K562 (cell line): Measurements from ENCODE around the gene EXOC3L1. TPM values are rescaled to one million over a fixed set of nuclear protein-coding genes. Genes with fewer than 3 reads are reported as not detected.

ENCODE experiments used
- BHLHE40 ChIP-seq: IDR thresholded peaks from 2 replicates; pipeline ENCODE4 v1.6.1; 2011; ENCODE audit warnings: low read length, improper control_type of control experiment
- BRCA1 ChIP-seq, 2 experiments: fragments of 450-650 bp in 1 of 2; sonication (generic) in 1 of 2; formaldehyde crosslinking in 1 of 2; IDR thresholded peaks; 2 replicates each; pipeline versions ENCODE4 v1.5.0 to v1.6.1; 2017 to 2020; ENCODE audit warnings: mild to moderate bottlenecking in 1 of 2, missing genetic modification reagents in 1 of 2
- BRD4 ChIP-seq: fragments of 200-600 bp; sonication (generic); IDR thresholded peaks from 2 replicates; pipeline ENCODE4 v1.6.1; 2017; ENCODE audit warnings: inconsistent platforms
- CHD4 ChIP-seq: fragments of 200-600 bp; sonication (generic); IDR thresholded peaks from 3 replicates; pipeline ENCODE4 v1.6.1; 2012; ENCODE audit warnings: low read depth, mild to moderate bottlenecking, mixed read lengths, low read length, inconsistent platforms; ENCODE audit not compliant: insufficient read depth, insufficient replicate concordance, poor library complexity, severe bottlenecking
- ETV1 ChIP-seq: fragments of 450-650 bp; conservative IDR thresholded peaks from 2 replicates; pipeline ENCODE4 v1.6.1; 2016; ENCODE audit warnings: missing genetic modification characterization, control low read depth, low read depth, missing compliant biosample characterization
- HDGF ChIP-seq: fragments of 450-650 bp; IDR thresholded peaks from 2 replicates; pipeline ENCODE4 v1.6.1; 2016
- HLTF ChIP-seq: fragments of 450-650 bp; IDR thresholded peaks from 2 replicates; pipeline ENCODE4 v1.6.1; 2016
- KDM5B ChIP-seq: fragments of 200-600 bp; sonication (generic); IDR thresholded peaks from 2 replicates; pipeline ENCODE4 v1.6.1; 2012; ENCODE audit warnings: low read depth, mild to moderate bottlenecking, moderate library complexity, low read length, control low read depth, inconsistent platforms; ENCODE audit not compliant: insufficient replicate concordance
- MAZ ChIP-seq, 2 experiments: fragments of 450-650 bp in 1 of 2; sonication (generic) in 1 of 2; formaldehyde crosslinking; IDR thresholded peaks in 1 of 2; conservative IDR thresholded peaks in 1 of 2; 2 replicates each; pipeline versions ENCODE4 v1.4.0 to v1.5.0; 2020; ENCODE audit warnings: mild to moderate bottlenecking in 1 of 2, missing genetic modification reagents in 1 of 2
- POLR3G ChIP-seq: IDR thresholded peaks from 2 replicates; pipeline ENCODE4 v1.6.1; 2011; ENCODE audit not compliant: insufficient read length, insufficient replicate concordance; ENCODE audit errors: extremely low read depth
- RNF2 ChIP-seq: sonication (generic); IDR thresholded peaks from 2 replicates; pipeline ENCODE4 v1.6.1; 2016
- SPI1 ChIP-seq: IDR thresholded peaks from 2 replicates; pipeline ENCODE4 v1.6.1; 2011; ENCODE audit warnings: low read depth, low read length, control low read depth, borderline replicate concordance
- TAF7 ChIP-seq: fragments of 450-650 bp; IDR thresholded peaks from 2 replicates; pipeline ENCODE4 v1.6.1; 2016; ENCODE audit warnings: missing genetic modification characterization, missing compliant biosample characterization
- XRCC5 ChIP-seq: fragments of 200-400 bp; formaldehyde crosslinking; IDR thresholded peaks from 2 replicates; pipeline ENCODE4 v1.6.1; 2017; ENCODE audit warnings: low read depth, mild to moderate bottlenecking, low read length
- ZFP36 ChIP-seq: fragments of 150-350 bp; IDR thresholded peaks from 2 replicates; pipeline ENCODE4 v1.6.1; 2018; ENCODE audit warnings: low read length, low read depth; ENCODE audit not compliant: partially characterized antibody
- polyA plus RNA-seq, 8 experiments: library from polyadenylated mRNA; depleted of rRNA in 4 of 8; stranded (reverse) in 5 of 8; unstranded in 3 of 8; fragments of >200 nt; fragmentation: Nextera tagmentation in 2 of 8; fragmentation: Illumina TruSeq in 1 of 8; extraction: Ambion mirVana in 2 of 8; extraction: Trizol in 1 of 8; gene quantifications; 2 replicates each; pipeline versions ENCODE4 v1.2.1 to v1.2.3, GENCODE V29; 2011 to 2014; ENCODE audit warnings: inconsistent platforms in 1 of 8, missing spikeins in 1 of 8
- total RNA-seq, 7 experiments: library from RNA; depleted of rRNA in 6 of 7; stranded (reverse); fragments of >200 nt in 6 of 7; fragmentation: Illumina TruSeq in 2 of 7; extraction: Trizol in 2 of 7; gene quantifications; 2 replicates each; pipeline versions ENCODE4 v1.2.1 to v1.2.3, GENCODE V29; 2011 to 2021; ENCODE audit warnings: low replicate concordance in 1 of 7
- TF ChIP-seq, protein P1 (sequence below), 2 experiments: fragments of 450-650 bp in 1 of 2; sonication (generic) in 1 of 2; formaldehyde crosslinking; conservative IDR thresholded peaks; 2 replicates each; pipeline versions ENCODE4 v1.4.0 to v1.8.1; 2020 to 2022; ENCODE audit warnings: mild to moderate bottlenecking in 1 of 2, missing genetic modification reagents in 1 of 2
- TF ChIP-seq, protein P2 (sequence below): fragments of 450-650 bp; formaldehyde crosslinking; conservative IDR thresholded peaks from 2 replicates; pipeline ENCODE4 v1.4.0; 2022; ENCODE audit warnings: mild to moderate bottlenecking, missing genetic modification characterization
- TF ChIP-seq, protein P3 (sequence below): sonication (generic); formaldehyde crosslinking; IDR thresholded peaks from 2 replicates; pipeline ENCODE4 v1.8.0; 2022; ENCODE audit warnings: mild to moderate bottlenecking, missing genetic modification reagents

EXOC3L1 gene
- total and polyA plus RNA-seq, 9 of the 15 experiments (the other 6 are each of a cell fraction or from before 2014, with no cell fraction given): 0.08 TPM; not detected in 8

DNA sequence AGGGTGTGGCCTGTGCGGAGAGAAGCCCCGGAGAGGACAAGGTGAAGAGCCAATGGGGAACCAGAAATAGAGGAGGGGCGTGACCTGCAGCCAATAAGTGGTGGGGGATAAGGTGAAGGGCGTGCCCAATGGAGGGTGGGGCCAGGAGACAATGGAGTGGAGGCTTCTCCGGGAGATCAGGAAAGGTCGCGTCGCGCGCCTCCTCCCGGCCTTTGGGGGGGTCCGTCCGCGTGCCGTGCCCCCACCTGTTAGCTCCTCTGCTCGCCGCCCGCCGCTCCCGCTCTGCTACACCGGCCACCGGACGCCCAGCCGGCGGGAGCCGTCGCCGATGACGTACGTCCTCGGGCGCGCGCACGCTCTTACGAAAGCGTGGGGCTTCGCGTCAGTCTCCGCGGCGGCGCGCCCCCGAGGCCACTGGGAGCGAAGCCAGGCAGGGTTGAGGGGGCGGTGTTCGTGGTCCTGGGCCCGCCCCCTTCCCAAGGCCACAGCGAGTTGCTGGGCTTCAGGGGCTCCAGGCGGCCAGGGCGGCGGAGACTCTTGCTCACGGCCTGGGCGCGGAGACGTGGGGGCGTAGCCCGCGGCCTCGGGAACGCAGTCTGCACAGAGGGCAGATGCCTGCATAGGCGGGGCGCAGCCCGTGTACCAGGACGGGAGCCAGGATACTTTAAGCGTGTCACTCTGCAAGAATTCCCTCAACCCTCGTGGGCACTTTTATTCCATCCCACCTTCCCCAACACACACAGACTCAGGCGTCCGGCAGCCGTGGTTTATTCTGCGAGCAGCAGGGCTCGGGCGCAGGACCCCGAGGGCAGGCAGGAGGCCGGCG lies 6.1 kb downstream of the EXOC3L1 start, which contains the start of gene MATCAP1 (continued):
- TF ChIP-seq POLR3G (no peak), ETV1 (tag) (no peak), RNF2 (0 out of 2 replicates have a peak, but pooled peaks have one; percentile 29), SPI1 (no peak), MAZ (CRISPR knock-in tag; conservative IDR thresholded peaks at IDR 0.05 in 1 of 2, IDR thresholded peaks at IDR 0.05 in 1 of 2) (peak; percentile 79 to 84), KDM5B (peak; percentile 62), ZFP36 (no peak), BRD4 (no peak), HDGF (no peak), CHD4 (no peak), BRCA1 (IDR thresholded peaks at IDR 0.05) (no peak), BRCA1 (CRISPR knock-in tag; IDR thresholded peaks at IDR 0.05) (no peak), HLTF (no peak), XRCC5 (no peak; the same call in 1 of the 2 replicates), BHLHE40 (peak; percentile 5; the same call in 1 of the 2 replicates), TAF7 (no peak)
- TF ChIP-seq, protein P1, sequence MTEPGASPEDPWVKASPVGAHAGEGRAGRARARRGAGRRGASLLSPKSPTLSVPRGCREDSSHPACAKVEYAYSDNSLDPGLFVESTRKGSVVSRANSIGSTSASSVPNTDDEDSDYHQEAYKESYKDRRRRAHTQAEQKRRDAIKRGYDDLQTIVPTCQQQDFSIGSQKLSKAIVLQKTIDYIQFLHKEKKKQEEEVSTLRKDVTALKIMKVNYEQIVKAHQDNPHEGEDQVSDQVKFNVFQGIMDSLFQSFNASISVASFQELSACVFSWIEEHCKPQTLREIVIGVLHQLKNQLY (CRISPR knock-in tag; conservative IDR thresholded peaks at IDR 0.05): no peak
- TF ChIP-seq, protein P2, sequence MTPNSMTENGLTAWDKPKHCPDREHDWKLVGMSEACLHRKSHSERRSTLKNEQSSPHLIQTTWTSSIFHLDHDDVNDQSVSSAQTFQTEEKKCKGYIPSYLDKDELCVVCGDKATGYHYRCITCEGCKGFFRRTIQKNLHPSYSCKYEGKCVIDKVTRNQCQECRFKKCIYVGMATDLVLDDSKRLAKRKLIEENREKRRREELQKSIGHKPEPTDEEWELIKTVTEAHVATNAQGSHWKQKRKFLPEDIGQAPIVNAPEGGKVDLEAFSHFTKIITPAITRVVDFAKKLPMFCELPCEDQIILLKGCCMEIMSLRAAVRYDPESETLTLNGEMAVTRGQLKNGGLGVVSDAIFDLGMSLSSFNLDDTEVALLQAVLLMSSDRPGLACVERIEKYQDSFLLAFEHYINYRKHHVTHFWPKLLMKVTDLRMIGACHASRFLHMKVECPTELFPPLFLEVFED: 0 out of 2 replicates have a peak, but pooled peaks have one; percentile 40
- TF ChIP-seq, protein P3, sequence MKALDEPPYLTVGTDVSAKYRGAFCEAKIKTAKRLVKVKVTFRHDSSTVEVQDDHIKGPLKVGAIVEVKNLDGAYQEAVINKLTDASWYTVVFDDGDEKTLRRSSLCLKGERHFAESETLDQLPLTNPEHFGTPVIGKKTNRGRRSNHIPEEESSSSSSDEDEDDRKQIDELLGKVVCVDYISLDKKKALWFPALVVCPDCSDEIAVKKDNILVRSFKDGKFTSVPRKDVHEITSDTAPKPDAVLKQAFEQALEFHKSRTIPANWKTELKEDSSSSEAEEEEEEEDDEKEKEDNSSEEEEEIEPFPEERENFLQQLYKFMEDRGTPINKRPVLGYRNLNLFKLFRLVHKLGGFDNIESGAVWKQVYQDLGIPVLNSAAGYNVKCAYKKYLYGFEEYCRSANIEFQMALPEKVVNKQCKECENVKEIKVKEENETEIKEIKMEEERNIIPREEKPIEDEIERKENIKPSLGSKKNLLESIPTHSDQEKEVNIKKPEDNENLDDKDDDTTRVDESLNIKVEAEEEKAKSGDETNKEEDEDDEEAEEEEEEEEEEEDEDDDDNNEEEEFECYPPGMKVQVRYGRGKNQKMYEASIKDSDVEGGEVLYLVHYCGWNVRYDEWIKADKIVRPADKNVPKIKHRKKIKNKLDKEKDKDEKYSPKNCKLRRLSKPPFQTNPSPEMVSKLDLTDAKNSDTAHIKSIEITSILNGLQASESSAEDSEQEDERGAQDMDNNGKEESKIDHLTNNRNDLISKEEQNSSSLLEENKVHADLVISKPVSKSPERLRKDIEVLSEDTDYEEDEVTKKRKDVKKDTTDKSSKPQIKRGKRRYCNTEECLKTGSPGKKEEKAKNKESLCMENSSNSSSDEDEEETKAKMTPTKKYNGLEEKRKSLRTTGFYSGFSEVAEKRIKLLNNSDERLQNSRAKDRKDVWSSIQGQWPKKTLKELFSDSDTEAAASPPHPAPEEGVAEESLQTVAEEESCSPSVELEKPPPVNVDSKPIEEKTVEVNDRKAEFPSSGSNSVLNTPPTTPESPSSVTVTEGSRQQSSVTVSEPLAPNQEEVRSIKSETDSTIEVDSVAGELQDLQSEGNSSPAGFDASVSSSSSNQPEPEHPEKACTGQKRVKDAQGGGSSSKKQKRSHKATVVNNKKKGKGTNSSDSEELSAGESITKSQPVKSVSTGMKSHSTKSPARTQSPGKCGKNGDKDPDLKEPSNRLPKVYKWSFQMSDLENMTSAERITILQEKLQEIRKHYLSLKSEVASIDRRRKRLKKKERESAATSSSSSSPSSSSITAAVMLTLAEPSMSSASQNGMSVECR (CRISPR knock-in tag): peak; percentile 60; the same call in 1 of the 2 replicates
